Dedifferentiated amniotic fluid mesenchymal stem cell (primary cell): Measurements from ENCODE around the gene ZSCAN23.
"Not testable (repeated sequence)": the region's sequence is repeated elsewhere in the genome, so short reads cannot be mapped to it uniquely, and the experiment has no call there.

Experiments used
- DNase-seq: peaks from one replicate; pipeline ENCODE4 v3.0.0-alpha.2; 2016; ENCODE audit errors: extremely low spot score

The ZSCAN23 gene

GRCh38 chr6:28436404-28436803 lies 6.9 kb downstream of the ZSCAN23 start:
- no peak for DNase-seq

DNA sequence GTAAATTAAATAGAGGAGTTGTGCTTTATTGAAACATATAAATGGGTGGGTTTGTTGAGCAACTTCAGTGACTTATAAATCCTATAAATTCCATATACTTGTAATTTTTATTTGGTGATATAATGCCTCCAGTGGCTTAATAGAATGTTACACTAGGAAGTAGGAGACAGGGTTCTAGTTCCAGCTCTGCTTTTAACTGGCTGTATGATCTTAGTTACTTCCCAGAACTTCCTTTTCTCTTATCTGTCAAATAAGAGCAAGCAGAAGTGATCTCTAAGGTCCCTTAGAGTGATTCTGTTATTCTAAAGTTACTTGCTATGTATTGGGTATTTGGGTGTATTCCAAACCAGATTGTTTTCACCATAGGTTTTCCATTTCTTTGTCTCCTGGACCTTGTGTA lies 10.2 kb downstream of the ZSCAN23 start:
- DNase-seq: no peak

GRCh38 chr6:28429781-28430180 lies 13.5 kb downstream of the ZSCAN23 start:
- no peak for DNase-seq

- DNase-seq: no peak
These were observed 17.2 kb downstream of the ZSCAN23 start for GRCh38 chr6:28425944-28426541.

DNA sequence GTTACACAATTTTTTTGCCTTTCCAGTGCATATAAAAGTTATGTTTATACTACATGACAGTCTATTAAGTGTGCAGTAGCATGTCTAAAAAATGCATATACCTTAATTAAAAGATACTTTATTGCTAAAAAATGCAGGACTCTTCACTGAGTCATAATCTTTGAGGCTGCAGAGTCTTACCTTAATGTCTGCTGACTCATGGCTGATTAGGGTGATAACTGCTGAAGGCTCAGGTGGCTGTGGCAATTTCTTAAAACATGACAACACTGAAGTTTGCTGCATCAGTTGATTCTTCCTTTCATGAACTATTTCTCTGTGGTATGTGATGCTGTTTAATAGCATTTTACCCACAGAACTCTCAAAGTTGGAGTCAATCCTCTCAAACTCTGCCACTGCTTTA lies 19.1 kb downstream of the ZSCAN23 start:
- no peak for DNase-seq

GRCh38 chr6:28423546-28423945 lies 19.7 kb downstream of the ZSCAN23 start:
- DNase-seq: no peak

DNA sequence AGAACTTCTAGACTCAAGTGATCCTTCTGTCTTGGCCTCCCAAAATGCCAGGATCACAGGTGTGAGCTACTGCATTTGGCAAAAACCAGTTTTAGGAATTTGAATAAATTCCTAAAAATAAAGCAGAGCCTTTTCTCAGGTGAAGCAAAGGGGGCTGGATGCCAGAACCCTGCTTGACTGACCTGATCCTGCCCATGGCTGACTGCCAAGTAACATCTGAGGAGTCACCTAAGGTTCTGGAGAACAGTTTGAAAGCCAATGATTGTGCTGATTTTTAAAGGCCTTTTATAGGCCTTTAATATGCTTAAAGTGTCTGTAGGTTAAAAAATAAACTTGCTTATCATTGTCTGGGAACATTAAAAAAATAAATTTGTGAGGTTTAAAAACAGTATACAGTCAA lies 29.6 kb downstream of the ZSCAN23 start:
- DNase-seq: no peak

GRCh38 chr6:28410767-28411166 lies 32.5 kb downstream of the ZSCAN23 start:
- DNase-seq: no peak

DNA sequence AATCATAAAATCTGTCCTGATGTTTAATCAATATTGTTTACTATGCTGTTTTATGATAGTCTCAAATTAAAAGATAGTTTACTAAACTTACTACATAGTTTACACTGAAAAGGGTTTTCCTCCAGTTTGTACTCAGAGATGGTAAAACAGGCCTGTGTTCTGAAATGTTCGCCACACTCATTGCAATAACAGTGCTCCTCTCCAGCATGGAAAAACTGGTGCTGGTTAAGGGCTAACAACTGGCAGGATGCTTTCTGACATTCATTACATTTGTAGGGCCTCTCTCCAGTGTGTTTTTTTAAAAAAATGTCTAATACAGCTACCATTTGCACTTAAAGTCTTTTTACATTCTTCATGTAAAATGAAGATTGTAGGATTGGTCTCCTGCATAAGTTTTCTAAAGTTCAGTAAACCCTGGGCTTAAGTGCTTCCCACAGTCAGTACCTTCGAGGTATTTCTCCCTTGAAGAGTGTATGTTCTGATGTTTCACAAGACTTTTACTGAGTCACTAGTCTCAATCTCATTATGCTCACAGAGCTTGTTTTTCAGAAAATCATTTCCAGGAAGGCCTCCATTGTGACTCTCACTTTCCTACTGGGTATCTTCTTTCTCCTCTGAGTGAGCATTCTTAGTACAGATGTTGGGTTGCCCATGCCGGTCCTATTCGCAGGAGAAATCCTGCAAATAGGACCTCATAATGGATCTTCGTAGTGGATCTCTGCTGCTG lies 35.1 kb downstream of the ZSCAN23 start:
- no peak for DNase-seq

GRCh38 chr6:28407401-28407800 lies 35.9 kb downstream of the ZSCAN23 start:
- DNase-seq: no peak

GRCh38 chr6:28403923-28404322 lies 39.4 kb downstream of the ZSCAN23 start:
- DNase-seq: not testable (repeated sequence)

GRCh38 chr6:28402197-28402596 lies 41.1 kb downstream of the ZSCAN23 start:
- DNase-seq: no peak

DNA sequence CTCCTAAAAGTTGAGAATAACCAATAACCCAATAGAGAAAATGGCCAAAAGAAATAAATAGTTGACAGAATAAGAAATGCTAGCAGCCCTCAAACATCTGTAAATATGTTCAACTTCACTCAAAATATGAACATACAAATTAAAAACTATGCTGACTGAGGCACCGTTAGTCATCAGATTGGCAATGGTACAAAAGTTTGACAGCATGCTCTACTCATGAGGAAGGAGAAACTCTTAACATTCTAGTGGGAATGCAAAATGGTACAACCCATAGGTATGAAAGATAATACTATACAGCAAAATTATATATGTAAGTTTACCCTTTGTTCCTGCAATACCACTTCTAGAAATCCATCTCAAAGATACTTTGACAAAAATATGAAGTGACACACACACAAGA lies 42.1 kb downstream of the ZSCAN23 start:
- no peak for DNase-seq

GRCh38 chr6:28400122-28400451 lies 43.2 kb downstream of the ZSCAN23 start:
- DNase-seq: no peak

DNA sequence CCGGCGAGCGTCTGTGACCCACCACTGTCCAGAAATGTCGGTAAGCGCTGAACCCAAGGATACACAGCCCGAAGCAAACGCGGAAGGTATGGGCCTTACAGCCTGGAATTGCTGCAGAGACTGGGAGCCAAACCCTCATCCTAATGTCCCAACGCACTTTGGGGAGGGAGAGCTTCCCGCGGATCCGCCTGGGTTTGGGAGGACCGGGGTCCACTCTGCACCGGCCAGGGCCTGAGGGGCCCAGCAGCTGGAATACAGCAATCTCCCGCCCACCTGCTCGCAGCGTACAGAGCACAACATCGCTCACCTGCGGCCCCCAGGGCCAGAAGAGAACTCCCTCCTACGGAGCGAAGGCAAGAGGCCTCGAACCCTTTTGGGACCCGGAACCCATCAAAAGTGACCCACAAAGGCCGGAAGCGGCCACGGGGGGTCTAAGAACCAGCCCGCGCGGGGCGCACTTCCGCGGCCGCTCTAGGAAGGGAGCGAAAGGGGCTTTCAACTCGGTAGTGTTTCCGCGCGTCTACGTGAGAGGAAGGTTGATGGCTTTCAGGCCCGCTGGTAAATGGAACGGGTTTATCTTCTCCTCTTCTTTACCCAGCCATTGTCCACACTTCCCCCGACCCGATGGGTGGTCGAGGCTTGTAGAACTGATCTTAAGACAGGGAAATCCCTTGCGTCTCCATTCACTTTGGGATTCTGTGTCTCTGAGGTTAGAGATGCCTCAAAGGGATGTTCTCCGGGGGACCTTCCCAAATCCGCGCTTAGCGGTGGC lies 43.8 kb downstream of the ZSCAN23 start, which contains the start of gene ZSCAN12:
ZSCAN12 (minus strand) TSS at position 398 of the 772 bp plus-strand sequence. CDS start 1,342 bp downstream, outside the sequence.
- peak; percentile 77 for DNase-seq

DNA sequence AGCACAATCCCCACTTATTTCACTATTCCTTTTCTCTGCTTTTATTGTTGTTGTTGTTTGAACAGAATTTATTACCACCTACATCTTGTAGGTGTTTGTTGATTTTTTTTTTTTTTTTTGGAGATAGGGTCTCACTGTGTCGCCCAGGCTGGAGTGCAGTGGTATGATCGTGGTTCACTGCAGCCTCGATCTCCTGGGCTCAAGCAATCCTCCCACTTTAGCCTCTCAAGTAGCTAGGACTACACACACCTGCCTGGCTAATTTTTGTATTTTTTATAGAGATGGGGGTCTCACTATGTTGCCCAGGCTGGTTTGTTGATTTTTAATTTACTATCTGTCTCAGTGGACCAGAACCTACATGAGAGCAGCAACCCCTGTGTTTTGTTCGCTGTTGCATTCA lies 47.4 kb downstream of the ZSCAN23 start:
- no peak for DNase-seq

DNA sequence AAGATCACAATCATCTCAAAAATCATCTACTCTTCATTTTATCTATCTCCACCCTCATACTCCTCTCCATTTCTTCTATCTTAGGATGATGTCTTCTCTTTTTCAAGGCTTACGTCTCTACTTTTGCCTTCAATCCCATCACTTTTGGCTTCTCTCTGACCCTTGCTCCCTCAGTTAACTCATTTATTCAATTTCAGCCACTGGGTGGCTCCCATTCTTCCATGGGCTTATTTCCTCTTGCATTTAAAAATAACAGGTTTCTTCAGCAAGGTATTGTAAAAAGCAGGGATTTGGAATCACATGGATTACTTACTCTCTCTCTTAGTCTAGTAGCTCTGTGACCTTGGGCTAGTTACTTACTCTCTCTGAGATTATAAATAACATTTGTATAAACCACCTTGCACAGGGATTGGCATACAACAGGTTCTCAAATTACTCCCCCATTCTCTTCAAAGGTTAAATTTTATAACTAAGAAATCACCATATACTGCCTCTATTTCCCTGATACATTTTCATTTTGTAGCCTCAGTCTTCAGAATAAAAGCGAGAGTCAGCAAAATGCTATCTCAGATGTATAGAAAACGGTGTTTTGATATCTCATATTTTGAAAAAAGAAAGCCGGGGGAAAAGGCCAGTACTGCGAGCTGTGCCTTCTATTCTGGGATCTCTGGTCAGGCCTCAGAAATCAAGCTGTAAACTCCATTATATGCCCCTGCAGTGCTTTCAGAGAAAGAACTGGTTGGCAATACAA lies 49.2 kb downstream of the ZSCAN23 start:
- DNase-seq: no peak

- DNase-seq: no peak
These were observed 52.6 kb downstream of the ZSCAN23 start for GRCh38 chr6:28390688-28391087.

DNA sequence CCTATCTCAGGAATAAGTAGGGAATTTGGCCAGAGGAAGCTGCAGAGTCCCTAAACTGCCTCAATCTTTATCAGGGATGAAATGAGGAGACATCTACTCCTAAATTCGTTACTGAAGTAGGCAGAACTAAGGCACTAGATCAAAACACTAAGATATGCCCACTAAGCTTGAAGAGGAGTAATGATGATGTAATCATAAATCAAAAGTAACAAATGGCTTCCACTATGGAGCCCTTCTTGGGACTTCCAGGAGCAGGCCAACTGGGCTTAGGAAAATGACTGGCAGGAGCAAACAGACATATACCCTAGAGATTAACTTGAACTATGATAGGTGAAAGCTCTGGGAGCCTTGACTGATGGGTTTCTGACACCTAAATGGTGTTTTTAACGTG lies 59.2 kb downstream of the ZSCAN23 start:
- no peak for DNase-seq

GRCh38 chr6:28383235-28384142 lies 59.8 kb downstream of the ZSCAN23 start:
- DNase-seq: peak; percentile 50
